GM19193 (cell line): ENCODE data around the gene XRCC6.

Experiments used
- POLR2A ChIP-seq: IDR thresholded peaks from 4 replicates; pipeline ENCODE4 v1.6.1; 2011; ENCODE audit not compliant: insufficient read depth, insufficient read length; ENCODE audit errors: extremely low read depth

The XRCC6 gene

DNA sequence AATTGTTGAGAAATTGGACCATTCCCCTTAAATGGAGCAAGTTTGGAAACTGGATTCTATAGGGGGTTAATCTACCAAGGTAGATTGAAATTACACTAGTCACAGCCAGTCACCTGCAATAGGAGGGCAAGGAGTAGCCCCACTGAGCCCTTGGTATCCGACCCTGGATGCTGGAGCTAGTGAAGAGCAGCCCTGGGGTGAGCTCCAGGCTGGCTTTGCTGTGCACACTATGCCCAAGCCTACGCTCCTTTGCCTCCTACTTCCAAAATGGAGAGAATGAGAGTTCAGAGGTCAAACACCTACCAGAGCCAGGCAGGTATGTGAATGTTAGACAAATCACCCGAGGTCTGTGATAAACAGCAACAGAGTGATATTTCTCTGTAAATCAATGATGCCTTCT, 43.9 kb downstream of the XRCC6 start:
- no peak for TF ChIP-seq POLR2A

DNA sequence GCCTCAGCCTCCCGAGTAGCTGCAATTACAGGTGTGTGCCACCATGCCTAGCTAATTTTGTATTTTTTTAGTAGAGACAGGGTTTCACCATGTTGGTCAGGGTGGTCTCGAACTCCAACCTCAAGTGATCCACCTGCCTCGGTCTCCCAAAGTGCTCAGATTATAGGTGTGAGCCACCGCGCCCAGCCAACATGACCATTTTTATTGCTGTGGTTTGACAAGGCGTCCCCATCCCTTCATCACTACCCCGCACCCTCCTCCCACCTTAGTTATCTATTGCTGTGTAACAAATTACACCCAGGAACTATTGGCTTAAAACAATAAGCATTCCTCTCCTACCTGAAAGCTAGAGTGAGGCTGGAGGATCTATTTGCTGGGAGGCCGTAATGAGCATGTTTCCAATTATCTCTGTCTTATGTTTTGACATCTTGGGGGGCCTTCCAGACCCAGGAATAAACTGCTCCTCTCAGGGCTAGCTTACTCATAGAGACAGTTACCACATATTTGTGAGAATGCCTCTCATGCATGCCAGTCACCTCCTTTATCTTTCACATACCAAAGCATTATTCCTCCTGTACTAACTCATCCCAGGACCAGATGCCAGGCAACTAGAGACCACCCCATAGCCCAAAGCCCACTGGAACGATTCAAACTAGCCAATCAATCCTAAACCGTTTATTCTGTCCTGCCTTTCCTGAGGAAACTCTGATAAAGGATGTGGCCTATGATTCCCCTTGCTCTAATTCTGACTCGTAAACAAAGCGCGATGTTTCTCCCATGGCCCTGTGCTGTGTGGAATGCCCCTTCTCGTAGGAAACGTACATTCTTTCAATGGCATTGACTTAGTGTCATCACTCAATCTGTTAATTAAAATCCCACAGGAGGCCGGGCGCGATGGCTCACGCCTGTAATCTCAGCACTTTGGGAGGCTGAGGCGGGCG, 48.1 kb downstream of the XRCC6 start:
- no peak for TF ChIP-seq POLR2A

DNA sequence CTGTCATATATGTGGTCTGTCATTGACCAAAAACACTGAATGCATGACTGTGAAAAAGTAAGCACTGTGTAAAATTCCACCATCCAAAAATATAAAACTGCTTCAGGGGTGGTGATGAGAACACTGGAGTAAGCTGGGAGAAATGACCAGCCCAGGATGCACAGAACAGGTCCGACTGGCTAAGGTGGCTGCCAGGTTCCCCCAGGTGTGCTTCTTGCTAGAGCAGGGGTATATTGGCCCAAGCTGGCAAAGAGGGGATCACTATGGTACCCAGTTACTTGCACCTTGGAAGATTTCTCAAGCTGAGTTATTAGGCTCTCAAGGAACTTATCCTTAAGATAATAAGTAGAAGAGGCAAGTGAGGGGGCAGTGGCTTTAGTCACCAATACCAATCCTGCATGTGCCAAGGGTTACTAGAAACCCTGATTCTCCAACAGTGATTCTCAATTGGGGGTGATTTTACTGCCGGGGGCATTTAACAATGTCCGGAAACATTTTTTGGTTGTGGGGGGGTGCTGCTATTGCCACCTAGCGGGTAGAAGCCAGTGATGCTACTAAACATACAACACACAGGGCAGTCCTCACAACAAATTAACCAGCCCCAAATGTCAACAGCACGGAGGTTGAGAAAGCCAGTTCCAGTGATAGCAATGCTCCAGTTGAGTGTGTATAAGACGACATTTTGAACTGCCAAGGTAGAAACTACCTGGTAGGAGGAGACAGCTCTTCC, 51.9 kb downstream of the XRCC6 start:
- no peak for TF ChIP-seq POLR2A

DNA sequence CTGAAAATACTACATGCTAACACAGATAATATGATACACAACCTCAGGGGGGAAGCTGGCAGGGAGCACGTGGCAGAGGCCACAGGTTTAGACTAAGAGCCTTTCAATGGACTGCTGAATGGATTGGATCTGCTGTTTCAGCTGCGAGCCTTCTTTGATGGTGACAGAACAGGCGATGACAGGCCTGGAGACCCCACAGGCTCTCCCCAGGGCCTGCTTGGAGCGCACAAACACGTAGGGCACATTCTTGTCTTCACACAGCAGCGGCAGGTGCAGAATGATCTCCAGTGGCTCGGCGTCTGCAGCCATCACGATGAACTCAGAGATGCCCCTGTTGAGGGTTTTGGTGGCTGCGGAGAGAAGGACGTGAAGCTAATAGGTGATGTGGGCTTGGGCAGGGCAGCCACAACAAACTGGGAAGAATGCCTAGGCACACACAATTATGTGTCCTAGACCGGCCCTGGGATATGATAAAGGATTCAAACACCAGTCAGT, 53.8 kb downstream of the XRCC6 start:
- no peak for TF ChIP-seq POLR2A

DNA sequence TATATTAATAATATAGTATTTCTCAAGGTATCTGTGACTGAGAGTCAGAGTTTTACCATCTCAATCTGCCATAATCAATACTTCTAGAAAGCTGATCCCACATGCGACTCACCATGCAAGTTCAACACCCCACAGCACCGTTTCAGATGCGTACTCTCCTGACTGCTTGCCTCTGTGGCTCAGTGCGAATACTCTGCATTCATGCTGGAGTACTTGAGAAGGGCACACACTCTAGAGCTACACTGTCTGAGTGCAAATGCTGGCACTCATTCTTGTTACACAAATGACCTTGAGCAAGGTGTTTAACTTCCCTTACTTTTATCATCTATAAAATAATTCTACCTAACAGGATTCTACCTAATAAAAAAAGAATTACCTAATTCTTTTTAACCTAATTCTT, 55.0 kb downstream of the XRCC6 start:
- TF ChIP-seq POLR2A, result no peak

DNA sequence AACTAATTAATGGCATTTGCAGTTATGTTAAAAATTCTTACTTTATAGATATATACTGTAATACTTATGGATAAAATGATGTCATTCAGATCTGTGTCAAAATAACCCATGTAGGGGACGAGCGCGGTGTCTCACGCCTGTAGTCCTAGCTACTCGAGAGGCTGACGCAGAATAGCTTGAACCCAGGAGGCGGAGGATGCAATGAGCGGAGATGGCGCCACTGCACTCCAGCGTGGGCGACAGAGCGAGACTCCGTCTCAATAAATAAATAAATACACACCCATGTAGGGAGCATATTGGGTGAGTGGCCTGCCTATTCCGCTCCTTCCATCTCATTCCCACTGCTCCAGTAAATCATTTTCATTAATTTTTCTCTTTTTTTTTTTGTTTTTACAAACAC, 60.5 kb downstream of the XRCC6 start:
- TF ChIP-seq POLR2A, result no peak

DNA sequence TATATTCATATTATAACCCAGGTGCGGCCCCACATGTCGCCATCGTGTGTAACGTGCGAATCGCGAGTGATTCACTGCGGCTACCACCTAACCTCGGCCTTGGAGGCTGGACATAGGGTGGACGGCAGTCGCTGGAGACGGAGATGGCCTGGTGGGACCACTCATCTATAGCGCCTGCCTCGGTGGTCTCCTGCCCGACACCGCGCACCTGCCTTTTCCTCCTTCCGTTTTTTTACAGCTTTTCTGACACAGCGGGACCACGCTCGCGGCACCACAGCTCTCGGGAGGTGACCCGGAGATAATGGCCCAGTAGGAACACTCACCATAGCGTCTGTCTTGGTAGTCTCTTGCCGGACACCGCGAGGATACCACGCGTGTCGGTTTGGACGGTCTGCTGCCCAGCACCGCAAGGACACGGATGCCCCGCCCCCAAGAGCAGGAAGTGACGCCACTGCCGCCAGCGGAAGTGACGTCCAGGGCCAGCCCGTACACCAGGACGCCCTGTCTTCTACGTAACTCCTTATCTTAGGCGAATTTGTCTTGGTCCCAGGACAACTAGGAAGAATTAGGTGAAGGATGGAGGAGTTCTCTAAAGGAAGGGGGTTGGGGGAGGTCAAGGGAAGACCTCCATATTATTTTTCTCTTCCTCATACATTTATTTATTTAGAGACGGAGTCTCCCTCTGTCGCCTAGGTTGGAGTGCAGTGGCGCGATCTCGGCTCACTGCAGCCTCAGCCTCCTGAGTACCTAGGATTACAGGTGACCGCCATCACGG, 61.1 kb downstream of the XRCC6 start:
- TF ChIP-seq POLR2A, result peak; percentile 62

DNA sequence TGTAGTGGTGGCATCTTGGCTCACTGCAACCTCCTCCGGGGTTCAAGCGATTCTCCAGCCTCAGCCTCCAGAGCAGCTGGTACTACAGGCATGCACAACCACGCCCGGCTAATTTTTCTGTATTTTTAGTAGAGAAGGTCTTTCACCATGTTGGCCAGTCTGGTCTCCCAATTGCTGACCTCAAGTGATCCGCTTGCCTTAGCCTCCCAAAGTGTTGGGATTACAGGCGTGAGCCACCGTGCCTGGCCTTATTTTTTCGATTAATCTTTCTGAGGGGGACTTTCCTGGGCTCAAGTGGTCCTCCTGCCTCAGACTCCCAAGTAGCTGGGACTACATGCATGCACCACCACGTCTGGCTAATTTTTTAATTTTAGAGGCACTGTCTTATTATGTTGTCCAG, 62.0 kb downstream of the XRCC6 start:
- no peak for TF ChIP-seq POLR2A

DNA sequence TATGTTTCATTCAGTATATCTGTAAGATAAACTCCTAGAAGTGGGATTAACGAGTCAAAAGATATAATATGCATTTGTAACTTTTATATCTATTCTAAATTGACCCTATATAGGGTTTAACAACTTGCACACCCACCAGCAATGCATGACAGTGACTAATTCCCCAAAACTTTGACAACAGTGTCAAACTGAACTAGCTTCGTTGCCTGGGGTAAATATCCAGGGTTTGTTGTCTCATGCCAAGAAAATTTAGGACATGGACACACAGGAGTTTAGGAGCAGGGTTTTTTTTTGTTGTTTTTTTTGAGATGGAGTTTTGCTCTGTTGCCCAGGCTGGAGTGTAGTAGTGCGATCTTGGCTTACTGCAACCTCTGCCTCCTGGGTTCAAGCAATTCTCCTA, 62.5 kb downstream of the XRCC6 start:
- TF ChIP-seq POLR2A, result no peak

DNA sequence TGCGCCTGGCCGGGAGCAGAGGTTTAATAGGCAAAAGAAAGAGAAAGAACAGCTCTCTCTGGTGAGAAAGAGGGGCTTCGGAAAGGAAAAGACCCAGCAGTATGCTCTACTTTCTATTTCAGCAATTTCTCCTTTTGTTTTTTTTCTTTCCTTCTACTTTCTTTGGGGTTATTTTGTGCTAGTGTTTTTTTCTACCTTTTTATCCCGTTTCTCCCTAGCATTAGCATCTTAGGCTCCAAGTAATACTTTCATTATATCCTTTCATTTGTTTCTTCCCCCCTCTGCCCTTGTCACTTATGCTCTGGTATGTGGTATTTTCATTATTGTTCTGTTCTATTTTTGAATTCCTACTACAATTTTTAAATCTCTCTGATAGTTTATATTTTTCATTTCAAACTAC, 63.1 kb downstream of the XRCC6 start:
- TF ChIP-seq POLR2A, result no peak

DNA sequence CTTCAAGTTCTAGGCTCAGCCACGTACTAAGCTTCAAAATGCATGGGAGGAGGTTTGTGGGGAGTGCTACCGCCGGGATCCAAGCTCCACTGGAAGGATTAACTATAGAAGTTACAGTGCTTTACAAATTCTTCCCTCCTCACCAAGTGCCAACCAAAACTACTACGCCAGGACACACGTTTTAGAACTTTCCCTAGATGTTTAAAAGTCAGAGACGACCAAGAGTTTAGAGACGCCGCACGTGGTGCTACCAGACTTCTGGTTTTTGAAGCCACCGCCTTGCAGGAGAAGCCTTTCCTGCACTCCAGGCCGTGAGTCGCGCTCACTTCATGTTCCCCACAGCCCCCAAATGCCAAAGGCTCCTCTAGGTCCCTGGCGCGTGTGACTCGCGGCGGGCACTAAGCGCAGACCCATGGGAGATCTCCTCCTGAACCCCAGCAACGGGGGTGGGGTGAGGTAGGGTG, 66.8 kb downstream of the XRCC6 start:
- no peak for TF ChIP-seq POLR2A

DNA sequence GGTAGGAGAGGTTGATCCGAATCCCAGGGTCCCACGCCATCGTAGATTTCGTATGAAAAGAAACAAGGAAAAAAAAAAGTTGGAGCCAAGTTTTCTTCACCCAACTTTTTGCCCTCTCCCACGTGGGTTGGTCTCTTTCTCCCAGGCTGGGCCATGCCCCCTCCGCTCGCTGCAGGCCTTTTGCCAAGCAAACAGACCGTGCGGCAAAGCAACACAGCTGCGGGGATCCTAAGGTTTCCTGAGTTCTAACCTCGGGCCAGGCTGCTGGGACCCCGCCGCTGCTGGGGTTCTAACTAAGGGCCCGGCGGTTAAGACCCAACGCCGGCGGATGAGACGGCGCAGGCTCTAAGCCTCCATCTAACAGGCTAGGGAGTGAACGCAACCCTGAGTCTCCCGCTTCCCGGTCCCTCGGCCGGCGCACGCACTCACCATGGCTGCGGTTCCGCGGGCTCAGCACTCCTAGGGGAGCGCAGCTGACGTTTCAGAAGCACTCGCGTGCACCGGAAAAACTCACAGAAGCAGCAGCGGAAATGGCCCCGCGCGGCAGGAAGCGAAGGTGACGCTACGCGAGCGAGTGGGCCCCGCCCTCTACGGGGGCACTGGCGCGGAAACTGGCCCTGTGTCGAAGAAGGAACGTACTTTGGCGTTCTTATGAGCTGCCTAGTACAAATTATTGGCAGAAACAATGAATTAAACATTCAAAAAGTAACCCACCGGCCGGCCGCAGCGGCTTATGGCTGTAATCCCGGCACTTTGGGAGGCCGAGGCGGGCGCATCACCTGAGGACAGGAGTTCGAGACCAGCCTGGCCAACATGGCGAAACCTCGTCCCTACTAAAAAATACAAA, 67.5 kb downstream of the XRCC6 start, which contains the start of gene SNU13:
SNU13 (minus strand) TSS at position 503 of the 847 bp plus-strand sequence; CDS start at position 432, 71 bp downstream.
- TF ChIP-seq POLR2A, result peak; percentile 83

DNA sequence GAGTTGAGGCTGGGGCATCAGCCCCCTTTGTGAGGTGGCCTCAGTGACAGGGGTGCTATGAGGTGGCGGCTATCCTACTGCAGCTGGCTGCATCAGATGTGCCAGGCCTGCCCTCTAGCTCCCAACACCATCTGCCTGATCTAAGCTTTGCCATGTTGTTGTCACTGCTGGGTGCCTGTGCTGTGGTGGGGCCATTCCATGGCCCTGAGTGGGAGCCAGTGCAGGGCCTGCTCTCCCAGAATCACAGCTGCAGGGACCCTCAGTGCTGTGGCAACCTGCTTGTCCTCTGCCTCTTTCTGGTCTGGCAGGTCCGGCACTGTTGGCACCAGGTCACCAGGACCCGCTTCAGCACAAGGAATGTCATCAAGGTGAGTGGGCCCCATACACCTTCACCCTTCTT, 69.4 kb downstream of the XRCC6 start:
- no peak for TF ChIP-seq POLR2A

DNA sequence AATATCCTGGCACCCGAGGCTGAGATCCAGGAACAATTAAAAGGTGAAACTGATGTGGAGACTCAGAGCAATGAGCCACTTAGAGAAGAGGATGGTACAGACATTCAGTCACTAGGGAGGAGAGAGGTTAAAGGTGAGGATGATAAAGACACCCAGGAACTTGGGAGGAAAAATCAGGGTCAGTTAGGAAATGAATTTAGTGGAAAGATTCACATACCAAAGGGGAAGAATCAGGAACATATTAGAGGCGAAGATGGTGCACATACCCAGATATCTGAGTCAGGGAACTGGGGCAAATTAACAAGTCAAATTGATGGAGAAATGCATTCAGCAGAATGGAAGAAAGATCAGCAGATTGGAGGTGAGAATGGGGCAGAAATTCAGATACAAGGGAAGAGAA, 74.1 kb downstream of the XRCC6 start:
- TF ChIP-seq POLR2A, result no peak

DNA sequence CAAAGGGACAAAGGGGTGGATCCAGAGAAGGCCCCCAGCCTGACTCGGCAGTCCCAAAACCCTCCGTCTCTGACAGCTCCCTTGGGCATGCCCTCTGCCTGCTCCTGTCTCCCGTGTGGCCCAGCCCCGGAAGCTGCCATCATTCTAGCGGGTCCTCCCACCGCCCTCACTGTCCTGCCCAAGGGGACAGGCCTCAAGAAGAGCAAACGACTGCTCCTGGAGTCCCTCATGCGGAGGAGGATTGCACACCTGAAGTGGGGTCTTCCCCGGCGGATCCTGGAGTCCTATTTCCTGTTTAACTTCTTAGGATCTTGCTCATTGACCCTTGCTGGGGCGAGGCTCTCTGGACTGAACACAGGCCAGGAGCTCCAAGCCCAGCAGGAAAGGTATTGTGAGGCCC, 75.6 kb downstream of the XRCC6 start:
- TF ChIP-seq POLR2A, result no peak
